ENCODE measurements around the gene IRF1. TPM values are rescaled to one million over a fixed set of nuclear protein-coding genes. Genes with fewer than 3 reads are reported as not detected.

Gene IRF1
- total and polyA plus RNA-seq, 2 of the 8 experiments (the other 6 are each of a cell fraction or from before 2014, with no cell fraction given): 4.0 to 8.5 TPM

DNA sequence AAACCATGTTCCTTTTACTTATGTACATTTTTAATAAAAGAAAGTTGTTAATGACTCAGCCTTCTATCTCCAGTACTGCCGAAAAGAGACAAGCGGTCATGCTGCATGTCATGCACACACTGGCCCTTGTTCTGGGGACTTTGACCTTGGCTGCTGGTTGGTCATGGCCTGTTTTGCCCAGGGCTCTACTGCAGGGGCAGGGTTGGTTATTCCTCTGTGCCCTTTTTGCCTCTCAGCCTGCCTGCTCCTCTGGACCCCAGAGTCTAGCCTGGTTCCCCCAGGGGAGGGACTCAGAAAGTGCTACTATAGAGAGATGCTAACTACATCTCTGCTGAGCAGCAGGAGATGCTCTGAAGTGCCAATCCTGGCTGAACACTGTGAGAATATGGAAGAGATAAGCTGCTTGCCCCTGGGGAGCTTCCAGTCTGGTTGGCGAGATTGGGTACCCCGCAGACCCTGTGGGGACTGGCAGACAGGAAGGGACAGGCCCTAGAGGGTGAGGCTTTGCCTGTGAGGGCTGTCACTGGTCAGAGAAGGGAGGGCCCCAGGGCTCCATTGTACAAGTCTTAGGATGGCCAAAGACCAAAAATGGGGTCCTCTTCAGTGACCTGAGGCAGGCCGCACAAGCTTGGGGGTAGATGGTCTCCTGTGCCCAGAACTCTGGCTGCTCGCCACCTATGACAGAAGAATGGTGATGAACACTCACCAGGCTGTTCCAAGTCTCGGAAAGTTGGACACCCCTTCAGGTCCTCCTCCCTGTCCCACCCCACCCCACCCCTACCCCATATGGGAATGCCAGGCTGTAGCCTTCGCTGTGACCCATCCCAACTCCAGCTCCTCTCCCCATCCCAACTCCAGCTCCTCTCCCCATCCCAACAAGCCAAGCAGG lies 14.3 kb downstream of the IRF1 start:
- ChIA-PET POLR2A (ENCODE audit: partially characterized antibody) (no interaction called here), CTCF (ENCODE audit: partially characterized antibody) (interaction anchor here (0.9 to 9.6 kb wide), 9 partner anchors 12 to 67 kb away, joined by 3 to 77 read pairs (median 7); partner anchors contain the start of gene IRF1)
- Histone ChIP-seq H3K4me2 (ENCODE audit: insufficient read depth in 1 of 2, low read depth in 2 of 2, low read length in 2 of 2) (no peak overlapping the region), H3K27ac (ENCODE audit: low read depth, low read length) (no peak overlapping the region), H3K79me2 (ENCODE audit: control insufficient read depth in 1 of 2, insufficient read depth in 2 of 2, low read length in 2 of 2) (no peaks in the 10 kb centered on the region), H3K23me2 (ENCODE audit: low read depth, low read length) (no peaks in the 10 kb centered on the region), H3K36me3 (ENCODE audit: control insufficient read depth in 2 of 4, insufficient read depth in 4 of 4, low read length in 3 of 4) (no peaks in the 10 kb centered on the region), H3K14ac (ENCODE audit: insufficient read length) (no peak overlapping the region), H3K9ac (replicated peaks in 1 of 4; ENCODE audit: extremely low read depth in 1 of 4, low read depth in 3 of 4, low read length in 3 of 4) (no peak overlapping the region), H3K18ac (ENCODE audit: extremely low read depth, low read length) (no peak overlapping the region), H3K4me1 (replicated peaks in 1 of 4; ENCODE audit: control insufficient read depth in 3 of 4, insufficient read depth in 4 of 4, low read length in 3 of 4) (peaks cover 0 to 7% (median 0%) of the 10 kb centered on the region in 4 experiments; a peak in 1 of 7 replicates), H4K20me1 (replicated peaks in 1 of 2; ENCODE audit: control insufficient read depth in 1 of 2, insufficient read depth in 2 of 2, low read length in 2 of 2) (no peaks in the 10 kb centered on the region), H3K23ac (ENCODE audit: insufficient read length) (no peak overlapping the region), H2BK5ac (ENCODE audit: low read depth, low read length) (no peak overlapping the region), H3K9me3 (ENCODE audit: insufficient read depth in 2 of 2, low read depth in 1 of 2, low read length in 1 of 2) (no peaks in the 10 kb centered on the region), H4K8ac (ENCODE audit: extremely low read depth, insufficient read depth, low read length) (no peak overlapping the region), H3K79me1 (ENCODE audit: low read depth, low read length) (no peaks in the 10 kb centered on the region), H3K56ac (replicated peaks; ENCODE audit: insufficient read length, low read depth, low read length) (no peak overlapping the region), H3K4me3 (ENCODE audit: extremely low read depth in 1 of 4, insufficient read depth in 2 of 4, low read depth in 3 of 4, low read length in 4 of 4) (no peak overlapping the region), H4K91ac (replicated peaks; ENCODE audit: insufficient read length, low read length) (no peak overlapping the region), H3K27me3 (replicated peaks in 1 of 4; ENCODE audit: control insufficient read depth in 3 of 4, extremely low read depth in 1 of 4, insufficient read depth in 3 of 4, low read length in 3 of 4) (no peaks in the 10 kb centered on the region), H3K4ac (replicated peaks; ENCODE audit: insufficient read length, low read depth, low read length) (no peak overlapping the region), H4K5ac (ENCODE audit: insufficient read length, low read depth, low read length) (no peak overlapping the region), H2BK20ac (ENCODE audit: low read length) (no peak overlapping the region), H2BK15ac (ENCODE audit: low read length) (no peak overlapping the region), H2AK5ac (ENCODE audit: low read depth, low read length) (no peak overlapping the region), H2BK120ac (replicated peaks; ENCODE audit: low read depth, low read length) (no peak overlapping the region), H2AFZ (ENCODE audit: low read length) (no peak overlapping the region), H2BK12ac (ENCODE audit: low read depth, low read length) (no peak overlapping the region)
- no peak for TF ChIP-seq BRCA1 (IDR thresholded peaks at IDR 0.05; ENCODE audit: low read depth, low read length)
- no peak for TF ChIP-seq CHD2 (IDR thresholded peaks at IDR 0.05; ENCODE audit: low read length)
- DNase-seq (ENCODE audit: low read depth in 1 of 2, low spot score in 2 of 2) (no peak), FAIRE-seq (no peak)
- WGBS, 2 experiments (ENCODE audit: extremely low coverage in 1 of 2, insufficient coverage in 1 of 2, insufficient read length in 1 of 2, insufficient replicate concordance in 2 of 2, low coverage in 1 of 2, low lambda C conversion rate in 2 of 2, missing lambda C conversion rate in 1 of 2): 99% methylated on average over 5 of the region's 8 CpGs; no CpG with 5 or more reads in 1 of the 2 experiments

Measured in H1 (cell line).